Breast epithelium (tissue), 3 donors: ENCODE data around the gene ACAN.

ENCODE experiments used
- CTCF ChIP-seq, 3 donors: fragments of 450-650 bp; IDR thresholded peaks; one replicate each; pipeline ENCODE4 v1.5.1; 2016 to 2017; ENCODE audit warnings: antibody characterized with exemption in 3 of 3, mild to moderate bottlenecking in 3 of 3, moderate library complexity in 3 of 3
- POLR2A ChIP-seq: fragments of 450-650 bp; IDR thresholded peaks from one replicate; pipeline ENCODE4 v1.6.1; 2016; ENCODE audit warnings: antibody characterized with exemption, mild to moderate bottlenecking, moderate library complexity
- POLR2AphosphoS5 ChIP-seq, 3 donors: sonication (generic); formaldehyde crosslinking; IDR thresholded peaks; one replicate each; pipeline ENCODE4 v1.6.1; 2017; ENCODE audit warnings: antibody characterized with exemption in 3 of 3

- TF ChIP-seq CTCF (IDR thresholded peaks at IDR 0.05) (no peak), POLR2A (no peak), POLR2AphosphoS5 (IDR thresholded peaks at IDR 0.05) (no peak)
These were observed 18.0 kb upstream of the ACAN start for GRCh38 chr15:88785217-88785616.
